Adrenal gland (tissue), 12 donors: Measurements from ENCODE around the gene PDE6B. TPM values are rescaled to one million over a fixed set of nuclear protein-coding genes. Genes with fewer than 3 reads are reported as not detected.

Source experiments
- DNase-seq, 7 donors: peaks; one replicate each; pipeline ENCODE4 v3.0.0-alpha.2; 2019 to 2020
- H3K27ac ChIP-seq, 5 donors: fragments of 200-600 bp; sonication (generic) in 4 of 5; 1 replicate in 3 of 5; 2 replicates in 2 of 5; pipeline versions ENCODE4 v1.5.1 to v1.8.0; 2016 to 2020; ENCODE audit warnings: mild to moderate bottlenecking in 1 of 5
- H3K27me3 ChIP-seq: fragments of 200-600 bp; 2 replicates; pipeline ENCODE4 v1.8.0; 2021
- H3K36me3 ChIP-seq, 2 donors: fragments of 200-600 bp; replicated peaks in 1 of 2; 1 replicate in 1 of 2; 2 replicates in 1 of 2; pipeline versions ENCODE4 v1.5.1 to v1.8.0; 2018 to 2022
- H3K4me1 ChIP-seq, 2 donors: fragments of 200-600 bp; replicated peaks in 1 of 2; 1 replicate in 1 of 2; 2 replicates in 1 of 2; pipeline versions ENCODE4 v1.5.1 to v1.8.0; 2018 to 2021
- H3K4me3 ChIP-seq, 4 donors: fragments of 200-600 bp; sonication (generic) in 3 of 4; one replicate each; pipeline ENCODE4 v1.5.1; 2016 to 2018
- H3K9me3 ChIP-seq, 3 donors: fragments of 200-600 bp; sonication (generic) in 1 of 3; replicated peaks in 1 of 3; 1 replicate in 2 of 3; 2 replicates in 1 of 3; pipeline versions ENCODE4 v1.5.1 to v1.8.0; 2016 to 2021
- POLR2A ChIP-seq, 2 donors: fragments of 450-650 bp; IDR thresholded peaks; one replicate each; pipeline ENCODE4 v1.6.1; 2017; ENCODE audit warnings: antibody characterized with exemption in 2 of 2, mild to moderate bottlenecking in 2 of 2, moderate library complexity in 1 of 2
- WGBS, 4 donors: extraction: QIAGEN DNeasy Blood & Tissue Kit in 2 of 4; methylation state at CpG; one replicate each; pipeline versions ENCODE4 v1.1.5 to v1.1.7; 2013 to 2017; 5-methylcytosine and 5-hydroxymethylcytosine counted together
- intact Hi-C, 2 donors: fragments of 100-400 bp; cut with DNase I; formaldehyde crosslinking; loops; one replicate each; pipeline versions ENCODE4 v1.14.1 to v1.15.0; 2022 to 2023
- polyA plus RNA-seq, 3 donors: library from polyadenylated mRNA; stranded (reverse); fragments of 200-250 nt in 2 of 3; fragments of 350-450 nt in 1 of 3; fragmentation: Illumina TruSeq in 1 of 3; extraction: RNeasy Lipid Tissue Mini Kit (QIAGEN cat#74804) in 1 of 3; gene quantifications; one replicate each; pipeline ENCODE4 v1.2.3, GENCODE V29; 2013 to 2014
- total RNA-seq, 9 donors: library from RNA; depleted of rRNA in 4 of 9; stranded (reverse); fragments of >200 nt in 4 of 9; fragments of 120-200 nt in 1 of 9; fragmentation: NEBNext Ultra II Directional in 1 of 9; extraction: Animal tissue kit (Norgen Biotek cat#: 25700) in 1 of 9; gene quantifications; one replicate each; pipeline versions ENCODE4 v1.1.0 to v1.2.4, GENCODE V29; 2013 to 2023
- TF ChIP-seq, protein P1 (sequence below), 6 experiments: fragments of 450-650 bp in 4 of 6; fragments of 200-600 bp in 2 of 6; sonication (generic) in 1 of 6; IDR thresholded peaks; 1 replicate in 5 of 6; 2 replicates in 1 of 6; pipeline versions ENCODE4 v1.5.1 to v1.8.0; 2016 to 2021; ENCODE audit warnings: antibody characterized with exemption in 6 of 6, mild to moderate bottlenecking in 2 of 6, moderate library complexity in 1 of 6
- donor health status: healthy with polysubstance abuse.
- donor health status: Bipolar disorder and iron deficiency.
- donor health status: DM: yes; HTN: yes; CAD: no.
- donor health status: DM: no; HTN: no; CAD: no.
- donor health status: DM: no; HTN: no; CAD: no.
- donor health status: DM: yes; HTN: yes; CAD: no.

The PDE6B gene
- total and polyA plus RNA-seq, 12 donors: 0.68 to 26.6 (median 1.9) TPM; not detected in 2

DNA sequence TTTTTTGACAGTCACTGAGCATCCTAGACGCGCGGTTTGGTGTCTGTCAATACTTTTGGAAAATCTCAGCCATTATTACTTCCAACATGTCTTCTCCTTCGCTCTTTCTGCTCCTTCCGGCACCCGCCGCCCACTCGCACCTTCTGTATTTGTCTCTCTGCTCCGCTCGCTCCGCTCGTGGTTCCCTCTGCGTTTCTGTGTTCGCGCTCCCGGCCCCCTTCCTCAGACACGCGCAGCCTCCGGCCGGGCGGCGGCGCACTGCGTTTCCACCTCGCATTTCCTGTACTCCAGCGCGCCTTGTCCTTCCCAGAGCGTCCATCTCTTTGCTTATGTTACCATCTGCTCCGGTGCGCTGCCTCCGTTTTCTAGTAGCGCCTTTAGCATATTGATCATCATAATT is 21.1 kb downstream of the PDE6B start:
- no peak for DNase-seq
- peaks cover 8% of the 10 kb centered on the region for H3K27me3 ChIP-seq

DNA sequence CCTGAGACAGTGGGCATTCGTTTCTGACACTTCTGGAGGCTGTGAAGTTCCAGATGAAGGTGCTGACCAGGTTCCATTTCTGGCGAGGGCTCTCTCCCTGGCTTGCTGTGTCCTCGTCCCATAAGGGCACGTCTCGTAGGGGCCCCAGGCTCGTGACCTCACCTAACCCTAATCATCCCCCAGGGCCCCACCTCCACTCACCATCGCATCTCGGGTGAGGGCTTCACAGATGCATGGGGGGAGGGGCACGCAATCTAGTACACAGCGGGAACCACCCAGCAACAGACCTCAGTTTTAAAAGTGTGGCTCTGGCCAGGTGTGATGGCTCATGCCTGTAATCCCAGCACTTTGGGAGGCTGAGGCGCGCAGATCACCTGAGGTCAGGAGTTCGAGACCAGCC is 22.1 kb downstream of the PDE6B start:
- H3K9me3 ChIP-seq: no peaks in the 10 kb centered on the region
- no peaks in the 10 kb centered on the region for H3K4me1 ChIP-seq
- DNase-seq: no peak
- H3K27me3 ChIP-seq: peaks cover 8% of the 10 kb centered on the region
- intact Hi-C loops: no loop called here
- H3K27ac ChIP-seq: no peak overlapping the region
- H3K4me3 ChIP-seq: no peak overlapping the region
- H3K36me3 ChIP-seq: no peaks in the 10 kb centered on the region
- 60 to 68% (median 63%) methylated on average over 11 to 13 of the region's 13 CpGs for WGBS, 4 donors
- TF ChIP-seq, protein P1, sequence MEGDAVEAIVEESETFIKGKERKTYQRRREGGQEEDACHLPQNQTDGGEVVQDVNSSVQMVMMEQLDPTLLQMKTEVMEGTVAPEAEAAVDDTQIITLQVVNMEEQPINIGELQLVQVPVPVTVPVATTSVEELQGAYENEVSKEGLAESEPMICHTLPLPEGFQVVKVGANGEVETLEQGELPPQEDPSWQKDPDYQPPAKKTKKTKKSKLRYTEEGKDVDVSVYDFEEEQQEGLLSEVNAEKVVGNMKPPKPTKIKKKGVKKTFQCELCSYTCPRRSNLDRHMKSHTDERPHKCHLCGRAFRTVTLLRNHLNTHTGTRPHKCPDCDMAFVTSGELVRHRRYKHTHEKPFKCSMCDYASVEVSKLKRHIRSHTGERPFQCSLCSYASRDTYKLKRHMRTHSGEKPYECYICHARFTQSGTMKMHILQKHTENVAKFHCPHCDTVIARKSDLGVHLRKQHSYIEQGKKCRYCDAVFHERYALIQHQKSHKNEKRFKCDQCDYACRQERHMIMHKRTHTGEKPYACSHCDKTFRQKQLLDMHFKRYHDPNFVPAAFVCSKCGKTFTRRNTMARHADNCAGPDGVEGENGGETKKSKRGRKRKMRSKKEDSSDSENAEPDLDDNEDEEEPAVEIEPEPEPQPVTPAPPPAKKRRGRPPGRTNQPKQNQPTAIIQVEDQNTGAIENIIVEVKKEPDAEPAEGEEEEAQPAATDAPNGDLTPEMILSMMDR (IDR thresholded peaks at IDR 0.05): no peak
- no peak for TF ChIP-seq POLR2A (IDR thresholded peaks at IDR 0.05)

More for the DNA sequence above, 21.1 kb downstream of the PDE6B start:
- Histone ChIP-seq H3K4me3 (no peak overlapping the region), H3K9me3 (no peaks in the 10 kb centered on the region), H3K27ac (no peak overlapping the region), H3K36me3 (no peaks in the 10 kb centered on the region), H3K4me1 (no peaks in the 10 kb centered on the region)
- WGBS, 4 donors: 60 to 83% (median 65%) methylated on average over 32 of the region's 32 CpGs
- TF ChIP-seq POLR2A (IDR thresholded peaks at IDR 0.05): no peak
- TF ChIP-seq, protein P1 (IDR thresholded peaks at IDR 0.05): no peak
- intact Hi-C loops: no loop called here

DNA sequence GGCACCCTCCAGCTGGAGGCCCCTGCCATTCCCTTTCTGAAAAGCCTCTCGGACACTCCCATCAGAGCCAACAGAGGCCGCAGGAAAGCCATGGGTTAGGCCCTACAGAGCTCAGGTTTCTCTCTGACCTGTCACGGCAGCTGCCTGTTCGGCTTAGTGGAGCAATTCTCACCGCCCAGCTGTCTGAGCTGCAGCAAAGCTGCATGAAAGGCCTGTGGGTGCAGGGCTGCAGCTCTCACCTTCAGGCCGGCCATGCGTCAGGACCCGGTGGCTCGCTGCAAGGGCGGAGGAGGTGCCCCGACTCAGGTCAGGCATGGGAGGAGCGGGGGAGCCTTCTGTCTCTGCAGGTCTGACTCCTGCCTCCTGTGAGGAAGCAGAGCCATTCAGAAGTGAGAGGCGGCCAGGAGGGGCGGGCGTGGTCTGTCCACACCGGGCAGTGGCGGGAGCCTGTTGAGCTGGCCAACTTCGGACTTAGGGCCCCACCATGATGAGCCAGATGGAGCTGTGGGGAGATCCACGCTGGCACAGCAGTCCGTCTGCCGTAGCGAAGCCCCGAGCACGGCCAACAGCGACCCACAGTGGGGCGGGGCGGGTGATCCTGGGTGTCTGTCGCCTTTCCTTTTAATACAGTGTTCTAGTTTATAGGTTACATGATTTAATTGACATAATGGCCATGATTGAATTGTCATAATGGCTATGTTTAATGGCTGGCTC is 23.4 kb downstream of the PDE6B start:
- no peaks in the 10 kb centered on the region for H3K36me3 ChIP-seq
- 78 to 91% (median 79%) methylated on average over 11 to 28 of the region's 28 CpGs for WGBS, 4 donors
- H3K27me3 ChIP-seq: peaks cover 8% of the 10 kb centered on the region
- no peak overlapping the region for H3K4me3 ChIP-seq
- intact Hi-C loops: no loop called here
- H3K9me3 ChIP-seq: no peaks in the 10 kb centered on the region
- no peak for DNase-seq
- H3K27ac ChIP-seq: no peak overlapping the region
- no peak for TF ChIP-seq POLR2A (IDR thresholded peaks at IDR 0.05)
- TF ChIP-seq, protein P1 (IDR thresholded peaks at IDR 0.05): no peak
- no peaks in the 10 kb centered on the region for H3K4me1 ChIP-seq

DNA sequence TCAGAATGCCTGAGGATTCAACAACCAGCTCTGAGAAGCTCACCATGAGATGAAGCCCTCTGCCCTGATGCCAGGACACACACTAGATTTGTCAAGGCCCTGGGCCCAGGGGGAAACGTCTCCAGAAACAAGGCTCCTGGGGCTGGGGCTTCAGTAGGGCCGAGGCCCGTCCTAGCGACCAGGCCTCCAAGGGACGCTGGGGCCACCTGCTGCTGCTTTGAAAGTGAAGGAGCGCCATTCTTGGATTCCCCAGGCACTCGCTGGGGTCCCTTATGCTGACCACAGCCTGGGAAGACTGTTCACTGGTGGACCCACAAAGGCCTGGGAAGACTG is 23.9 kb downstream of the PDE6B start:
- TF ChIP-seq POLR2A (IDR thresholded peaks at IDR 0.05): no peak
- TF ChIP-seq, protein P1 (IDR thresholded peaks at IDR 0.05): no peak
- intact Hi-C loops: no loop called here
- Histone ChIP-seq H3K27ac (no peak overlapping the region), H3K27me3 (peaks cover 8% of the 10 kb centered on the region), H3K4me3 (no peak overlapping the region), H3K36me3 (no peaks in the 10 kb centered on the region), H3K4me1 (no peaks in the 10 kb centered on the region), H3K9me3 (no peaks in the 10 kb centered on the region)
- 89 to 95% (median 92%) methylated on average over 7 of the region's 7 CpGs; no CpG with 5 or more reads in 1 of the 4 donors for WGBS, 4 donors
- DNase-seq: no peak
